AG04450 (cell line): Measurements from ENCODE around the gene AQP5. TPM values are rescaled to one million over a fixed set of nuclear protein-coding genes. Genes with fewer than 3 reads are reported as not detected.

Experiments
- CTCF ChIA-PET: fragments of 300-600, 350-600 bp; formaldehyde crosslinking; extraction: SDS; loops from one replicate; lab custom pipeline; 2022; ENCODE audit warnings: antibody characterized with exemption, inconsistent platforms; lab: Charles Lee
- POLR2A ChIA-PET: fragments of 350-600 bp; formaldehyde crosslinking; extraction: SDS; loops from one replicate; lab custom pipeline; 2021; ENCODE audit warnings: antibody characterized with exemption, inconsistent platforms; lab: Yijun Ruan, JAX
- DNase-seq: peaks from one replicate; pipeline ENCODE4 v3.0.0-alpha.2; 2011; ENCODE audit warnings: low read depth, low spot score
- H3K27ac ChIP-seq: one replicate; pipeline ENCODE4 v1.5.1; 2012; ENCODE audit warnings: low read depth, low read length, control low read depth
- H3K27me3 ChIP-seq: one replicate; pipeline ENCODE4 v1.6.0; 2012; ENCODE audit warnings: low read length; ENCODE audit not compliant: control insufficient read depth, insufficient read depth
- H3K4me3 ChIP-seq: 2 replicates; pipeline ENCODE4 v1.5.1; 2011; ENCODE audit warnings: mild to moderate bottlenecking, low read depth, low read length, control low read depth
- H3K9me3 ChIP-seq: 2 replicates; pipeline ENCODE4 v1.5.1; 2012; ENCODE audit warnings: low read length; ENCODE audit not compliant: control insufficient read depth, insufficient read depth
- CTCF ChIP-seq: IDR thresholded peaks from 2 replicates; pipeline ENCODE4 v1.5.1; 2011; ENCODE audit warnings: low read depth, low read length, control low read depth, inconsistent platforms
- polyA plus RNA-seq: library from polyadenylated mRNA; depleted of rRNA; stranded (reverse); fragments of >200 nt; gene quantifications from 2 replicates; pipeline ENCODE4 v1.2.3, GENCODE V29; 2011

AQP5 gene
- polyA plus RNA-seq, 1 experiment = not detected

- no peak for TF ChIP-seq CTCF
- POLR2A ChIA-PET = no interaction called here
These were observed 43.9 kb upstream of the AQP5 start for GRCh38 chr12:49917788-49918173.

GRCh38 chr12:49920241-49920914 is 41.3 kb upstream of the AQP5 start:
- Histone ChIP-seq H3K27ac (no peak overlapping the region), H3K27me3 (peaks cover 3% of the 10 kb centered on the region), H3K9me3 (no peaks in the 10 kb centered on the region), H3K4me3 (no peak overlapping the region)
- DNase-seq = no peak
- no peak for TF ChIP-seq CTCF
- POLR2A ChIA-PET = no interaction called here
- CTCF ChIA-PET = interaction anchor here (2.5 kb wide), 1 partner anchor 25 kb away, joined by 7 read pairs; no protein-coding TSS in a partner anchor

More at GRCh38 chr12:49917788-49918173, 43.9 kb upstream of the AQP5 start:
- no peak overlapping the region for H3K27ac ChIP-seq
- H3K9me3 ChIP-seq = no peaks in the 10 kb centered on the region
- no peak for DNase-seq
- no peak overlapping the region for H3K4me3 ChIP-seq
- peaks cover 3% of the 10 kb centered on the region for H3K27me3 ChIP-seq
- CTCF ChIA-PET = no interaction called here

GRCh38 chr12:49920915-49921286 is 40.8 kb upstream of the AQP5 start:
- Histone ChIP-seq H3K9me3 (no peaks in the 10 kb centered on the region), H3K27ac (no peak overlapping the region), H3K4me3 (no peak overlapping the region), H3K27me3 (peaks cover 3% of the 10 kb centered on the region)
- ChIA-PET CTCF (interaction anchor here (2.5 kb wide), 1 partner anchor 25 kb away, joined by 7 read pairs; no protein-coding TSS in a partner anchor), POLR2A (no interaction called here)
- no peak for TF ChIP-seq CTCF
- no peak for DNase-seq

GRCh38 chr12:49921299-49921698 is 40.4 kb upstream of the AQP5 start:
- CTCF ChIA-PET = no interaction called here
- Histone ChIP-seq H3K9me3 (no peaks in the 10 kb centered on the region), H3K4me3 (no peak overlapping the region), H3K27ac (no peak overlapping the region), H3K27me3 (peaks cover 3% of the 10 kb centered on the region)
- POLR2A ChIA-PET = no interaction called here
- no peak for DNase-seq
- TF ChIP-seq CTCF = no peak

GRCh38 chr12:49921936-49922335 is 39.7 kb upstream of the AQP5 start:
- H3K27me3 ChIP-seq = peaks cover 3% of the 10 kb centered on the region
- H3K27ac ChIP-seq = no peak overlapping the region
- ChIA-PET CTCF (no interaction called here), POLR2A (no interaction called here)
- H3K9me3 ChIP-seq = no peaks in the 10 kb centered on the region
- H3K4me3 ChIP-seq = no peak overlapping the region
- TF ChIP-seq CTCF = no peak
- no peak for DNase-seq
